WTC11 (cell line): ENCODE measurements around the gene HSD17B12.

Experiments
- FOXK1 ChIP-seq: sonication (generic); formaldehyde crosslinking; IDR thresholded peaks from 2 replicates; pipeline ENCODE4 v1.8.0; 2022; ENCODE audit warnings: mild to moderate bottlenecking, moderate library complexity, missing genetic modification reagents
- NR1H2 ChIP-seq: sonication (generic); formaldehyde crosslinking; IDR thresholded peaks from 2 replicates; pipeline ENCODE4 v1.9.0; 2021; ENCODE audit warnings: mild to moderate bottlenecking, moderate library complexity, missing genetic modification reagents
- ZNF232 ChIP-seq: sonication (generic); formaldehyde crosslinking; IDR thresholded peaks from 2 replicates; pipeline ENCODE4 v1.8.0; 2022; ENCODE audit warnings: mild to moderate bottlenecking, missing genetic modification reagents
- TF ChIP-seq, protein P1 (sequence below): sonication (generic); formaldehyde crosslinking; IDR thresholded peaks from 2 replicates; pipeline ENCODE4 v1.8.1; 2023; ENCODE audit warnings: mild to moderate bottlenecking, missing genetic modification reagents, moderate library complexity
- TF ChIP-seq, protein P2 (sequence below): fragments of 200-600 bp; IDR thresholded peaks from 2 replicates; pipeline ENCODE4 v1.8.0; 2022; ENCODE audit warnings: antibody characterized with exemption
- TF ChIP-seq, protein P3 (sequence below): sonication (generic); formaldehyde crosslinking; IDR thresholded peaks from 2 replicates; pipeline ENCODE4 v1.8.1; 2022; ENCODE audit warnings: low read depth, missing genetic modification reagents, borderline replicate concordance
- TF ChIP-seq, protein P4 (sequence below): sonication (generic); formaldehyde crosslinking; IDR thresholded peaks from 2 replicates; pipeline ENCODE4 v1.8.1; 2022; ENCODE audit warnings: missing genetic modification reagents, borderline replicate concordance

DNA sequence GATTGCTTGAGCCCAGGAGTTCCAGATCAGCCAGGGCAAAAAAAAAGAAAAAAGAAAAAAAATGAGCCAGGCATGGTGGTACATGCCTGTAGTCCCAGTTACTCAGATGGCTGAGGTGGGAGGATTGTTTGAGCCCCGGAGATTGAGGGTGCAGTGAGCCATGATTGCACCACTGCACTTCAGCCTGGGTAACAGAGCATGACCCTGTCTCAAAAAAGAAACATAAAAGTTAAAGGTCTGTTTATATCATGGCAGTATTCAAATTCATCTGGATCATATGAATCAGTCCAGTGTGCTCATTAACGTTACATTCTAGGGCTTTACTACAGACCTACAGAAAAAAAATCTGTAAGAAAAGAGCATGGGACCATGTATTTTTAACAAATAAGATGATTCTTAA is 13.9 kb downstream of the HSD17B12 start:
- TF ChIP-seq, protein P1, sequence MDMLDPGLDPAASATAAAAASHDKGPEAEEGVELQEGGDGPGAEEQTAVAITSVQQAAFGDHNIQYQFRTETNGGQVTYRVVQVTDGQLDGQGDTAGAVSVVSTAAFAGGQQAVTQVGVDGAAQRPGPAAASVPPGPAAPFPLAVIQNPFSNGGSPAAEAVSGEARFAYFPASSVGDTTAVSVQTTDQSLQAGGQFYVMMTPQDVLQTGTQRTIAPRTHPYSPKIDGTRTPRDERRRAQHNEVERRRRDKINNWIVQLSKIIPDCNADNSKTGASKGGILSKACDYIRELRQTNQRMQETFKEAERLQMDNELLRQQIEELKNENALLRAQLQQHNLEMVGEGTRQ (CRISPR knock-in tag): no peak
- TF ChIP-seq, protein P2, sequence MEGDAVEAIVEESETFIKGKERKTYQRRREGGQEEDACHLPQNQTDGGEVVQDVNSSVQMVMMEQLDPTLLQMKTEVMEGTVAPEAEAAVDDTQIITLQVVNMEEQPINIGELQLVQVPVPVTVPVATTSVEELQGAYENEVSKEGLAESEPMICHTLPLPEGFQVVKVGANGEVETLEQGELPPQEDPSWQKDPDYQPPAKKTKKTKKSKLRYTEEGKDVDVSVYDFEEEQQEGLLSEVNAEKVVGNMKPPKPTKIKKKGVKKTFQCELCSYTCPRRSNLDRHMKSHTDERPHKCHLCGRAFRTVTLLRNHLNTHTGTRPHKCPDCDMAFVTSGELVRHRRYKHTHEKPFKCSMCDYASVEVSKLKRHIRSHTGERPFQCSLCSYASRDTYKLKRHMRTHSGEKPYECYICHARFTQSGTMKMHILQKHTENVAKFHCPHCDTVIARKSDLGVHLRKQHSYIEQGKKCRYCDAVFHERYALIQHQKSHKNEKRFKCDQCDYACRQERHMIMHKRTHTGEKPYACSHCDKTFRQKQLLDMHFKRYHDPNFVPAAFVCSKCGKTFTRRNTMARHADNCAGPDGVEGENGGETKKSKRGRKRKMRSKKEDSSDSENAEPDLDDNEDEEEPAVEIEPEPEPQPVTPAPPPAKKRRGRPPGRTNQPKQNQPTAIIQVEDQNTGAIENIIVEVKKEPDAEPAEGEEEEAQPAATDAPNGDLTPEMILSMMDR: no peak
- TF ChIP-seq, protein P3, sequence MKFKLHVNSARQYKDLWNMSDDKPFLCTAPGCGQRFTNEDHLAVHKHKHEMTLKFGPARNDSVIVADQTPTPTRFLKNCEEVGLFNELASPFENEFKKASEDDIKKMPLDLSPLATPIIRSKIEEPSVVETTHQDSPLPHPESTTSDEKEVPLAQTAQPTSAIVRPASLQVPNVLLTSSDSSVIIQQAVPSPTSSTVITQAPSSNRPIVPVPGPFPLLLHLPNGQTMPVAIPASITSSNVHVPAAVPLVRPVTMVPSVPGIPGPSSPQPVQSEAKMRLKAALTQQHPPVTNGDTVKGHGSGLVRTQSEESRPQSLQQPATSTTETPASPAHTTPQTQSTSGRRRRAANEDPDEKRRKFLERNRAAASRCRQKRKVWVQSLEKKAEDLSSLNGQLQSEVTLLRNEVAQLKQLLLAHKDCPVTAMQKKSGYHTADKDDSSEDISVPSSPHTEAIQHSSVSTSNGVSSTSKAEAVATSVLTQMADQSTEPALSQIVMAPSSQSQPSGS (CRISPR knock-in tag): no peak
- no peak for TF ChIP-seq ZNF232 (CRISPR knock-in tag)
- TF ChIP-seq FOXK1: no peak
- no peak for TF ChIP-seq NR1H2
- TF ChIP-seq, protein P4, sequence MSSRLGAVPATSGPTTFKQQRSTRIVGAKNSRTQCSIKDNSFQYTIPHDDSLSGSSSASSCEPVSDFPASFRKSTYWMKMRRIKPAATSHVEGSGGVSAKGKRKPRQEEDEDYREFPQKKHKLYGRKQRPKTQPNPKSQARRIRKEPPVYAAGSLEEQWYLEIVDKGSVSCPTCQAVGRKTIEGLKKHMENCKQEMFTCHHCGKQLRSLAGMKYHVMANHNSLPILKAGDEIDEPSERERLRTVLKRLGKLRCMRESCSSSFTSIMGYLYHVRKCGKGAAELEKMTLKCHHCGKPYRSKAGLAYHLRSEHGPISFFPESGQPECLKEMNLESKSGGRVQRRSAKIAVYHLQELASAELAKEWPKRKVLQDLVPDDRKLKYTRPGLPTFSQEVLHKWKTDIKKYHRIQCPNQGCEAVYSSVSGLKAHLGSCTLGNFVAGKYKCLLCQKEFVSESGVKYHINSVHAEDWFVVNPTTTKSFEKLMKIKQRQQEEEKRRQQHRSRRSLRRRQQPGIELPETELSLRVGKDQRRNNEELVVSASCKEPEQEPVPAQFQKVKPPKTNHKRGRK: no peak
